H1 (cell line): ENCODE results near the gene SRRM4. TPM values are rescaled to one million over a fixed set of nuclear protein-coding genes. Genes with fewer than 3 reads are reported as not detected.

ENCODE experiments used
- CTCF ChIA-PET: fragments of 300-600 bp; sonication (Branson Sonifier 250); formaldehyde crosslinking; loops from one replicate; lab custom pipeline; 2021; ENCODE audit not compliant: partially characterized antibody; lab: Charles Lee
- POLR2A ChIA-PET: fragments of 300-600 bp; sonication (Branson Sonifier 250); formaldehyde crosslinking; loops from one replicate; lab custom pipeline; 2021; ENCODE audit warnings: inconsistent platforms; ENCODE audit not compliant: partially characterized antibody; lab: Charles Lee
- DNase-seq, 2 experiments: peaks; one replicate each; pipeline versions ENCODE4 v3.0.0 to v3.0.0-alpha.2; 2010 to 2022; ENCODE audit warnings: low spot score in 2 of 2, low read depth in 1 of 2, mixed read lengths in 1 of 2
- FAIRE-seq: peaks from 2 replicates; lab custom pipeline; 2011; peaks lifted over from hg19 to GRCh38; lab: Jason Lieb, UNC
- H2AFZ ChIP-seq: 2 replicates; pipeline ENCODE4 v1.8.1; 2012; ENCODE audit warnings: low read length, inconsistent platforms
- H2AK5ac ChIP-seq: 2 replicates; pipeline ENCODE4 v1.6.1; 2013; ENCODE audit warnings: low read depth, low read length
- H2BK120ac ChIP-seq: replicated peaks from 2 replicates; pipeline ENCODE3; 2013; ENCODE audit warnings: low read depth, low read length, inconsistent platforms
- H2BK12ac ChIP-seq: 2 replicates; pipeline ENCODE4 v1.6.1; 2013; ENCODE audit warnings: low read depth, low read length
- H2BK15ac ChIP-seq: 2 replicates; pipeline ENCODE4 v1.6.1; 2013; ENCODE audit warnings: low read length
- H2BK20ac ChIP-seq: 2 replicates; pipeline ENCODE4 v1.6.1; 2013; ENCODE audit warnings: low read length
- H2BK5ac ChIP-seq: 2 replicates; pipeline ENCODE4 v1.6.1; 2013; ENCODE audit warnings: low read depth, low read length
- H3K14ac ChIP-seq: 2 replicates; pipeline ENCODE4 v1.6.1; 2013; ENCODE audit warnings: inconsistent platforms; ENCODE audit not compliant: insufficient read length
- H3K18ac ChIP-seq: 2 replicates; pipeline ENCODE4 v1.6.1; 2013; ENCODE audit warnings: low read length; ENCODE audit errors: extremely low read depth
- H3K23ac ChIP-seq: 2 replicates; pipeline ENCODE4 v1.6.1; 2013; ENCODE audit warnings: inconsistent platforms; ENCODE audit not compliant: insufficient read length
- H3K23me2 ChIP-seq: 2 replicates; pipeline ENCODE4 v1.6.1; 2013; ENCODE audit warnings: low read depth, low read length
- H3K27ac ChIP-seq: 2 replicates; pipeline ENCODE4 v1.6.1; 2011; ENCODE audit warnings: low read depth, low read length, inconsistent platforms
- H3K27me3 ChIP-seq, 4 experiments: replicated peaks in 1 of 4; 1 replicate in 1 of 4; 2 replicates in 3 of 4; pipeline versions ENCODE4 v1.6.1 to v1.8.1; 2011 to 2013; ENCODE audit warnings: low read length in 3 of 4, mild to moderate bottlenecking in 3 of 4, inconsistent platforms in 2 of 4, mixed read lengths in 2 of 4, moderate library complexity in 1 of 4; ENCODE audit not compliant: control insufficient read depth in 3 of 4, insufficient read depth in 3 of 4; ENCODE audit errors: extremely low read depth in 1 of 4
- H3K36me3 ChIP-seq, 4 experiments: 2 replicates each; pipeline versions ENCODE4 v1.6.1 to v1.8.1; 2011 to 2013; ENCODE audit warnings: mild to moderate bottlenecking in 4 of 4, low read length in 3 of 4, moderate library complexity in 2 of 4, control low read depth in 1 of 4, inconsistent platforms in 1 of 4; ENCODE audit not compliant: insufficient read depth in 4 of 4, control insufficient read depth in 2 of 4
- H3K4ac ChIP-seq: replicated peaks from 2 replicates; pipeline ENCODE3; 2013; ENCODE audit warnings: low read length, low read depth, mixed read lengths, inconsistent platforms; ENCODE audit not compliant: insufficient read length
- H3K4me1 ChIP-seq, 4 experiments: replicated peaks in 1 of 4; 1 replicate in 1 of 4; 2 replicates in 3 of 4; pipeline versions ENCODE4 v1.6.1 to v1.8.1; 2011 to 2013; ENCODE audit warnings: low read length in 3 of 4, inconsistent platforms in 2 of 4, mixed read lengths in 1 of 4; ENCODE audit not compliant: insufficient read depth in 4 of 4, control insufficient read depth in 3 of 4
- H3K4me2 ChIP-seq, 2 experiments: 2 replicates each; pipeline versions ENCODE4 v1.6.1 to v1.8.1; 2011 to 2013; ENCODE audit warnings: low read depth in 2 of 2, low read length in 2 of 2, control low read depth in 1 of 2, inconsistent platforms in 1 of 2, mild to moderate bottlenecking in 1 of 2; ENCODE audit not compliant: insufficient read depth in 1 of 2
- H3K4me3 ChIP-seq, 4 experiments: fragments of 200-600, 300-600 bp in 1 of 4; sonication (generic), shearing (Covaris generic), sonication (Bioruptor Twin) in 1 of 4; 2 replicates each; pipeline versions ENCODE4 v1.5.1 to v1.8.1; 2011 to 2016; ENCODE audit warnings: low read length in 4 of 4, low read depth in 3 of 4, control low read depth in 2 of 4, inconsistent platforms in 2 of 4, mild to moderate bottlenecking in 2 of 4, mixed read lengths in 1 of 4, moderate library complexity in 1 of 4; ENCODE audit not compliant: insufficient read depth in 2 of 4; ENCODE audit errors: extremely low read depth in 1 of 4
- H3K56ac ChIP-seq: replicated peaks from 2 replicates; pipeline ENCODE3; 2013; ENCODE audit warnings: low read depth, mild to moderate bottlenecking, mixed read lengths, low read length, inconsistent platforms; ENCODE audit not compliant: insufficient read length
- H3K79me1 ChIP-seq: 2 replicates; pipeline ENCODE4 v1.6.1; 2013; ENCODE audit warnings: low read depth, low read length, control low read depth
- H3K79me2 ChIP-seq, 2 experiments: 2 replicates each; pipeline versions ENCODE4 v1.6.1 to v1.8.1; 2012 to 2013; ENCODE audit warnings: low read length in 2 of 2, mild to moderate bottlenecking in 2 of 2, inconsistent platforms in 1 of 2; ENCODE audit not compliant: insufficient read depth in 2 of 2, control insufficient read depth in 1 of 2
- H3K9ac ChIP-seq, 4 experiments: replicated peaks in 1 of 4; 1 replicate in 1 of 4; 2 replicates in 3 of 4; pipeline versions ENCODE4 v1.6.1 to v1.8.1; 2011 to 2013; ENCODE audit warnings: low read depth in 3 of 4, low read length in 3 of 4, control low read depth in 2 of 4, mild to moderate bottlenecking in 2 of 4, moderate library complexity in 2 of 4, inconsistent platforms in 1 of 4; ENCODE audit errors: extremely low read depth in 1 of 4
- H3K9me3 ChIP-seq, 2 experiments: 2 replicates each; pipeline versions ENCODE4 v1.6.1 to v1.8.1; 2012 to 2013; ENCODE audit warnings: mild to moderate bottlenecking in 2 of 2, moderate library complexity in 2 of 2, control low read depth in 1 of 2, inconsistent platforms in 1 of 2, low read depth in 1 of 2, low read length in 1 of 2, mixed read lengths in 1 of 2; ENCODE audit not compliant: insufficient read depth in 2 of 2
- H4K20me1 ChIP-seq, 2 experiments: replicated peaks in 1 of 2; 2 replicates each; pipeline versions ENCODE3 to v1.8.1; 2011 to 2013; ENCODE audit warnings: inconsistent platforms in 2 of 2, low read length in 2 of 2, mild to moderate bottlenecking in 1 of 2; ENCODE audit not compliant: insufficient read depth in 2 of 2, control insufficient read depth in 1 of 2
- H4K5ac ChIP-seq: 2 replicates; pipeline ENCODE4 v1.6.1; 2013; ENCODE audit warnings: low read length, low read depth, mixed read lengths, inconsistent platforms; ENCODE audit not compliant: insufficient read length
- H4K8ac ChIP-seq: 2 replicates; pipeline ENCODE4 v1.8.0; 2013; ENCODE audit warnings: mild to moderate bottlenecking, moderate library complexity, low read length, inconsistent platforms; ENCODE audit not compliant: insufficient read depth; ENCODE audit errors: extremely low read depth
- H4K91ac ChIP-seq: replicated peaks from 2 replicates; pipeline ENCODE3; 2013; ENCODE audit warnings: low read length, mixed read lengths, inconsistent platforms; ENCODE audit not compliant: insufficient read length
- ATF3 ChIP-seq: IDR thresholded peaks from 2 replicates; pipeline ENCODE4 v1.6.1; 2011; ENCODE audit warnings: low read depth, mild to moderate bottlenecking, low read length; ENCODE audit not compliant: insufficient read depth
- HDAC2 ChIP-seq, 2 experiments: fragments of 300-600 bp in 1 of 2; sonication (generic) in 1 of 2; IDR thresholded peaks; 2 replicates each; pipeline ENCODE4 v1.6.1; 2011 to 2012; ENCODE audit warnings: low read depth in 2 of 2, low read length in 2 of 2, mild to moderate bottlenecking in 2 of 2, moderate library complexity in 2 of 2, borderline replicate concordance in 1 of 2, inconsistent platforms in 1 of 2
- SP2 ChIP-seq: IDR thresholded peaks from 2 replicates; pipeline ENCODE4 v1.6.1; 2012; ENCODE audit warnings: mild to moderate bottlenecking, low read length, inconsistent platforms
- WGBS, 2 experiments: shearing (Covaris generic) in 1 of 2; methylation state at CpG; one replicate each; pipeline versions ENCODE4 v1.1.6 to v1.1.7; 2013 to 2015; ENCODE audit warnings: low lambda C conversion rate in 2 of 2, mixed read lengths in 2 of 2, inconsistent platforms in 1 of 2, low coverage in 1 of 2, missing lambda C conversion rate in 1 of 2; ENCODE audit not compliant: insufficient replicate concordance in 2 of 2, insufficient coverage in 1 of 2, insufficient read length in 1 of 2; ENCODE audit errors: extremely low coverage in 1 of 2, missing lambda C conversion rate in 1 of 2; 5-methylcytosine and 5-hydroxymethylcytosine counted together
- polyA plus RNA-seq, 7 experiments: library from polyadenylated mRNA; depleted of rRNA in 3 of 7; stranded (reverse) in 5 of 7; unstranded in 2 of 7; fragments of >200 nt in 5 of 7; fragments of 200-250 nt in 2 of 7; gene quantifications; 1 replicate in 5 of 7; 2 replicates in 1 of 7; 4 replicates in 1 of 7; pipeline versions ENCODE4 v1.2.1 to v1.2.3, GENCODE V29; 2011 to 2013; ENCODE audit warnings: missing spikeins in 2 of 7, mixed read lengths in 2 of 7
- total RNA-seq: library from RNA; stranded (reverse); fragmentation: NEBNext Ultra II Directional; extraction: Animal tissue kit (Norgen Biotek cat#: 25700); gene quantifications from 2 replicates; pipeline ENCODE4 v1.2.1, GENCODE V29; 2021

The SRRM4 gene
- total and polyA plus RNA-seq, 2 of the 8 experiments (the other 6 are each of a cell fraction or from before 2014, with no cell fraction given) = 0.53 to 1.1 TPM

- Histone ChIP-seq H4K8ac (no peak overlapping the region), H3K4ac (no peak overlapping the region), H3K27ac (no peak overlapping the region), H3K23me2 (peaks cover 13% of the 10 kb centered on the region), H3K79me2 (no peaks in the 10 kb centered on the region), H2BK5ac (no peak overlapping the region), H3K23ac (no peak overlapping the region), H3K4me3 (no peak overlapping the region), H3K18ac (no peak overlapping the region), H3K9ac (no peak overlapping the region), H3K4me1 (peaks cover 3 to 7% (median 5%) of the 10 kb centered on the region in 4 experiments; a peak in 4 of 7 replicates), H2BK15ac (no peak overlapping the region), H3K36me3 (no peaks in the 10 kb centered on the region), H2AFZ (no peak overlapping the region), H3K9me3 (no peaks in the 10 kb centered on the region), H3K4me2 (no peak overlapping the region), H2BK120ac (no peak overlapping the region), H4K91ac (no peak overlapping the region), H2BK20ac (no peak overlapping the region), H4K5ac (no peak overlapping the region), H2BK12ac (no peak overlapping the region), H3K79me1 (no peaks in the 10 kb centered on the region), H3K14ac (no peak overlapping the region), H3K27me3 (peaks cover 0 to 23% (median 14%) of the 10 kb centered on the region in 4 experiments; a peak in 6 of 7 replicates), H2AK5ac (no peak overlapping the region), H4K20me1 (no peaks in the 10 kb centered on the region), H3K56ac (no peak overlapping the region)
- 79% methylated on average over 2 of the region's 2 CpGs; no CpG with 5 or more reads in 1 of the 2 experiments for WGBS, 2 experiments
- CTCF ChIA-PET = interaction anchor here (1.0 to 1.8 kb wide), 6 partner anchors 36 to 394 kb away, joined by 3 to 8 read pairs (median 3); no protein-coding TSS in a partner anchor
- FAIRE-seq (no peak), DNase-seq (no peak)
- POLR2A ChIA-PET = no interaction called here
- TF ChIP-seq HDAC2 (IDR thresholded peaks at IDR 0.05; ENCODE audit: borderline replicate concordance in 1 of 2, low read depth in 2 of 2, low read length in 2 of 2) (no peak), SP2 (no peak), ATF3 (no peak)
Observed at GRCh38 chr12:118984161-118984943, 3.0 kb downstream of the SRRM4 start.
